ENCODE data around the gene DOK6.

DNA sequence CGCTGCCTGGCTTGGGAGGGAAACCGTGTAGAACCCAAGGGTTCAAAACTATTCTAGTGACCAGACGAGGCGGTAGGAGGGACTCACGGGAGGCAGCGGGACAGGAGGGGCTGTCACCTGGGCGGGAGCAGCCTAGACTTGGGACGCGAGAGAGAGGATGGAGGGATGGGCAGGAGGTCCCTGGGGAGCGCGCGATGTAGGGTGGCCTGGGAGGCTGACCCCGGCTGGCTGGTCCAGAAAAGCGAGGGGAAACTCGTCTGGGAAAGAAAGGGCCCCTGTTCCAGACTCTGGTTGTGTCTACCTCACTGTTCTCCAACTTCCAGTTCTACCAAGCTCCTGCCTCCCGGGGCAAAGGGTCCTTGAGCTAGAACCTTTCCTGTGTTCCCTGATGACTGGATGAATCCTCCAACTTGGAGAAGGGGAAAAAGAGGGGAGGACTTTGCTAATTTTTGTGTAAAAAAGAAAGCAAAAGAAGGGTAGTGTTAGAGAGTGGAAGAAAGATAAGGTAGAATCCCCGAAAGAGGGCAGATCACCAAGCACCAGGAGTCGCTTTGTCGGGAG lies 1.4 kb downstream of the DOK6 start:
- TF ChIP-seq, protein P1, sequence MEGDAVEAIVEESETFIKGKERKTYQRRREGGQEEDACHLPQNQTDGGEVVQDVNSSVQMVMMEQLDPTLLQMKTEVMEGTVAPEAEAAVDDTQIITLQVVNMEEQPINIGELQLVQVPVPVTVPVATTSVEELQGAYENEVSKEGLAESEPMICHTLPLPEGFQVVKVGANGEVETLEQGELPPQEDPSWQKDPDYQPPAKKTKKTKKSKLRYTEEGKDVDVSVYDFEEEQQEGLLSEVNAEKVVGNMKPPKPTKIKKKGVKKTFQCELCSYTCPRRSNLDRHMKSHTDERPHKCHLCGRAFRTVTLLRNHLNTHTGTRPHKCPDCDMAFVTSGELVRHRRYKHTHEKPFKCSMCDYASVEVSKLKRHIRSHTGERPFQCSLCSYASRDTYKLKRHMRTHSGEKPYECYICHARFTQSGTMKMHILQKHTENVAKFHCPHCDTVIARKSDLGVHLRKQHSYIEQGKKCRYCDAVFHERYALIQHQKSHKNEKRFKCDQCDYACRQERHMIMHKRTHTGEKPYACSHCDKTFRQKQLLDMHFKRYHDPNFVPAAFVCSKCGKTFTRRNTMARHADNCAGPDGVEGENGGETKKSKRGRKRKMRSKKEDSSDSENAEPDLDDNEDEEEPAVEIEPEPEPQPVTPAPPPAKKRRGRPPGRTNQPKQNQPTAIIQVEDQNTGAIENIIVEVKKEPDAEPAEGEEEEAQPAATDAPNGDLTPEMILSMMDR (IDR thresholded peaks at IDR 0.05) = no peak
- TF ChIP-seq POLR2A (IDR thresholded peaks at IDR 0.05) (no peak), POLR2AphosphoS5 (IDR thresholded peaks at IDR 0.05) (no peak)
